Activated B cell treated with CpG ODN at 0.5 μM for 24 hours (primary cell): Measurements from ENCODE around the gene ARHGEF12. TPM values are rescaled to one million over a fixed set of nuclear protein-coding genes. Genes with fewer than 3 reads are reported as not detected.

Experiments used
- ATAC-seq: fragments of 200-7000 bp; cut with Tn5 transposase; one replicate; pipeline ENCODE4 v1.10.0; 2021; ENCODE audit warnings: low read depth, mild to moderate bottlenecking, moderate library complexity
- CTCF ChIA-PET: fragments of 350-600 bp; sonication (Branson Sonifier 250); formaldehyde crosslinking; loops from one replicate; lab custom pipeline; 2021; ENCODE audit warnings: antibody characterized with exemption; lab: Charles Lee
- POLR2A ChIA-PET: fragments of 350-600 bp; sonication (Branson Sonifier 250); formaldehyde crosslinking; loops from one replicate; lab custom pipeline; 2021; ENCODE audit warnings: antibody characterized with exemption; lab: Charles Lee
- DNase-seq: peaks from one replicate; pipeline ENCODE4 v3.0.0; 2022
- H3K27ac Mint-ChIP-seq: one replicate; pipeline ENCODE4 v1.8.0; 2020; ENCODE audit warnings: mixed read lengths
- H3K27me3 Mint-ChIP-seq: one replicate; pipeline ENCODE4 v1.8.0; 2021; ENCODE audit warnings: mixed read lengths
- H3K36me3 Mint-ChIP-seq: one replicate; pipeline ENCODE4 v1.8.0; 2021; ENCODE audit warnings: low read depth, mixed read lengths
- H3K4me1 Mint-ChIP-seq: one replicate; pipeline ENCODE4 v1.8.0; 2021; ENCODE audit warnings: mixed read lengths
- H3K4me3 Mint-ChIP-seq: one replicate; pipeline ENCODE4 v1.8.0; 2020; ENCODE audit warnings: mild to moderate bottlenecking, mixed read lengths
- H3K9me3 Mint-ChIP-seq: one replicate; pipeline ENCODE4 v1.8.0; 2020; ENCODE audit warnings: mixed read lengths
- intact Hi-C: fragments of 100-400 bp; cut with micrococcal nuclease; formaldehyde crosslinking; loops from one replicate; pipeline ENCODE4 v1.15.1; 2024
- total RNA-seq: library from RNA; stranded (reverse); gene quantifications from 2 replicates; pipeline ENCODE4 v1.2.3, GENCODE V29; 2022
- TF ChIP-seq, protein P1 (sequence below): fragments of 200-600 bp; IDR thresholded peaks from one replicate; pipeline ENCODE4 v1.8.0; 2022; ENCODE audit warnings: antibody characterized with exemption, mild to moderate bottlenecking

The ARHGEF12 gene, protein sequence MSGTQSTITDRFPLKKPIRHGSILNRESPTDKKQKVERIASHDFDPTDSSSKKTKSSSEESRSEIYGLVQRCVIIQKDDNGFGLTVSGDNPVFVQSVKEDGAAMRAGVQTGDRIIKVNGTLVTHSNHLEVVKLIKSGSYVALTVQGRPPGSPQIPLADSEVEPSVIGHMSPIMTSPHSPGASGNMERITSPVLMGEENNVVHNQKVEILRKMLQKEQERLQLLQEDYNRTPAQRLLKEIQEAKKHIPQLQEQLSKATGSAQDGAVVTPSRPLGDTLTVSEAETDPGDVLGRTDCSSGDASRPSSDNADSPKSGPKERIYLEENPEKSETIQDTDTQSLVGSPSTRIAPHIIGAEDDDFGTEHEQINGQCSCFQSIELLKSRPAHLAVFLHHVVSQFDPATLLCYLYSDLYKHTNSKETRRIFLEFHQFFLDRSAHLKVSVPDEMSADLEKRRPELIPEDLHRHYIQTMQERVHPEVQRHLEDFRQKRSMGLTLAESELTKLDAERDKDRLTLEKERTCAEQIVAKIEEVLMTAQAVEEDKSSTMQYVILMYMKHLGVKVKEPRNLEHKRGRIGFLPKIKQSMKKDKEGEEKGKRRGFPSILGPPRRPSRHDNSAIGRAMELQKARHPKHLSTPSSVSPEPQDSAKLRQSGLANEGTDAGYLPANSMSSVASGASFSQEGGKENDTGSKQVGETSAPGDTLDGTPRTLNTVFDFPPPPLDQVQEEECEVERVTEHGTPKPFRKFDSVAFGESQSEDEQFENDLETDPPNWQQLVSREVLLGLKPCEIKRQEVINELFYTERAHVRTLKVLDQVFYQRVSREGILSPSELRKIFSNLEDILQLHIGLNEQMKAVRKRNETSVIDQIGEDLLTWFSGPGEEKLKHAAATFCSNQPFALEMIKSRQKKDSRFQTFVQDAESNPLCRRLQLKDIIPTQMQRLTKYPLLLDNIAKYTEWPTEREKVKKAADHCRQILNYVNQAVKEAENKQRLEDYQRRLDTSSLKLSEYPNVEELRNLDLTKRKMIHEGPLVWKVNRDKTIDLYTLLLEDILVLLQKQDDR (N-terminal part only)
- 20.9 and 25.8 TPM in 2 replicates for total RNA-seq

DNA sequence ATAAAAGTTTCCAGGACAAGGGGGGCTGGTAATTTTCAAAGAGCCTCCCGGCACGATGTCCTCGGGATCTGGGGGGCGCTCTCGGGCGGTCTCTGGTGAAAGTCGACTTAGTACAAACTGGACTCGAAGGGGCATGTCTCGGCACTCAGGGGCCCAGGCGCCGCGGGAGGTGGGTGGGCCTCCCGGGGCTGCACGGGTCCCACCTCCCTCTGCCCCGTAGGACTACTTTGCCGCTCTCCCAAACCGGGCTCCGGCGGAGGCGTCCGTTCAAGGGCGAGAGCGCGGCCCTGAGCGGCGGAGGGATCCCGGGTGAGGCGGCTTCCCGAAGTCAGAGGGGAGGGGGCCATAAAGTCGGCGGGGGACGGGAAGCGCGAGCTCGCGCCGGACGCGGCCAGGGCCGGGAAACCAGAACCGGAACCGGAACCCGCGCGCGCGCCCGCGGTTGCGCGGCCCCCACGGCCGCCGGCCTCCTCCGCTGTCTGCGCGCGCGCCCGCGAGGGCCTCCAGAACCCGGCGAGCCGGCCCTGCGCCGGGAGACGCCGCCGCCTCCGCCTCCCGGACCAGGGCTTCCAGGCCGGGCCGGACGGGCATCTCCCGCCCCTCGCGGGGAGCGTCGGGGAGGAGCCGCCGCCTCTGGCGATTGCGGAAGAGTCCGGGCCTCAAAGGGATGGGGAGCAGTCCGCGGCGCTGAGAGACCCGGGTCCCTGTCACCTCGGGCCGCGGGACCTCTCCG, at the start of gene ARHGEF12:
Gene ARHGEF12 (plus strand): TSS at position 506 of the 733 bp plus-strand sequence. CDS start 831 bp downstream, outside the sequence.
- peaks cover 2% of the 10 kb centered on the region for H3K36me3 Mint-ChIP-seq
- TF ChIP-seq, protein P1, sequence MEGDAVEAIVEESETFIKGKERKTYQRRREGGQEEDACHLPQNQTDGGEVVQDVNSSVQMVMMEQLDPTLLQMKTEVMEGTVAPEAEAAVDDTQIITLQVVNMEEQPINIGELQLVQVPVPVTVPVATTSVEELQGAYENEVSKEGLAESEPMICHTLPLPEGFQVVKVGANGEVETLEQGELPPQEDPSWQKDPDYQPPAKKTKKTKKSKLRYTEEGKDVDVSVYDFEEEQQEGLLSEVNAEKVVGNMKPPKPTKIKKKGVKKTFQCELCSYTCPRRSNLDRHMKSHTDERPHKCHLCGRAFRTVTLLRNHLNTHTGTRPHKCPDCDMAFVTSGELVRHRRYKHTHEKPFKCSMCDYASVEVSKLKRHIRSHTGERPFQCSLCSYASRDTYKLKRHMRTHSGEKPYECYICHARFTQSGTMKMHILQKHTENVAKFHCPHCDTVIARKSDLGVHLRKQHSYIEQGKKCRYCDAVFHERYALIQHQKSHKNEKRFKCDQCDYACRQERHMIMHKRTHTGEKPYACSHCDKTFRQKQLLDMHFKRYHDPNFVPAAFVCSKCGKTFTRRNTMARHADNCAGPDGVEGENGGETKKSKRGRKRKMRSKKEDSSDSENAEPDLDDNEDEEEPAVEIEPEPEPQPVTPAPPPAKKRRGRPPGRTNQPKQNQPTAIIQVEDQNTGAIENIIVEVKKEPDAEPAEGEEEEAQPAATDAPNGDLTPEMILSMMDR: no peak
- POLR2A ChIA-PET: interaction anchor here (1.0 kb wide), 1 partner anchor 663 kb away, joined by 4 read pairs; no protein-coding TSS in a partner anchor
- H3K27me3 Mint-ChIP-seq: peaks cover 35% of the 10 kb centered on the region
- ATAC-seq: peak; percentile 68
- peaks cover 31% of the 10 kb centered on the region for H3K4me1 Mint-ChIP-seq
- H3K4me3 Mint-ChIP-seq: peak within 1 kb of the TSS; percentile 91
- peak; percentile 81 for DNase-seq
- peak within 1 kb of the TSS; percentile 74 for H3K27ac Mint-ChIP-seq
- intact Hi-C loops: loop anchor here (1.0 to 10.0 kb wide), 10 partner anchors 8 to 1256 kb away; partner anchors contain the start of genes SC5D and TBCEL
- CTCF ChIA-PET: interaction anchor here (0.9 to 3.9 kb wide), 2 partner anchors 9 to 349 kb away, joined by 3 to 42 read pairs; no protein-coding TSS in a partner anchor
- H3K9me3 Mint-ChIP-seq: peaks cover 1% of the 10 kb centered on the region

DNA sequence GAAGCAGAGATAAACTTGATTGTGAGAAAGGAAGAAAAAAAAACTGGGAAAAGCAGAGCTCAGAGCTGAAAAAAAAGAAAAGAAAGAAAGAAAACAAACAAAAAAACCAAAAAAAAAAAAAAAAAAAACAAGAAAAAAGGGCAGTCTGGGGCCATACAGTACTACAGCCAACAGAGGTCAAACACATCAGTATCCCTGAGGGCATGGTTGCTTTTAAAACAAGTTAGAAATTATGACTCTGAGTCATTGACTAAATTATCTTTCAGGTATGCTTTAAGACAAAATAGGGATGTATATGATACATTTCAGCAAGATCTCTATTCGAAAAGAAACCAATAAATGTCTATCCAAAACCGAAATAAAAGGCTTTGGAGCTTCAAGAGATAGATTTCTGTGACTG, 48.2 kb upstream of the ARHGEF12 start:
- Mint-ChIP-seq H3K27me3 (peaks cover 21% of the 10 kb centered on the region), H3K36me3 (no peaks in the 10 kb centered on the region), H3K4me1 (no peaks in the 10 kb centered on the region), H3K9me3 (no peaks in the 10 kb centered on the region), H3K27ac (no peak overlapping the region), H3K4me3 (no peak overlapping the region)
- intact Hi-C loops: no loop called here
- TF ChIP-seq, protein P1: no peak
- DNase-seq: no peak
- ATAC-seq: no peak
- ChIA-PET CTCF (interaction anchor here (2.1 kb wide), 1 partner anchor 15 kb away, joined by 6 read pairs; no protein-coding TSS in a partner anchor), POLR2A (no interaction called here)

DNA sequence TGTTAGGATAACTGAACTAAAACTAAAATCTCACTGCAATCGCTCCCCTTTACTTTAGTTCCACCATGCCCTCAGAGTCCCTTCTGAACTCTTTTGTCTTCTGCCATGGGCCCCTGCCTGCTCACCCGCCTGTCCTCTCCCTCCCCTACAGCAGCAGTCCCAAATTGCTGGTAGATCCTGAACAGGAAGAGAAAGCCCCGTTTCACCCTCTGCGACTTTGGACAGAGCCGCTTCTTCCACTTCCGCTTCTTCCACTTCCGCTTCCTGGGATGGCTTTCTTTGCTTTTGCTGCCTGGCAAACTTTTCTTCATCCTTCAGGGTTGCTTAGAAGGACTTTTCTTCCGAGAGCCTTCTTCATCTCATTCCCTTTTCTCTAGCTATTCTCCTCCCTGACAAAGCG, 46.8 kb upstream of the ARHGEF12 start:
- POLR2A ChIA-PET: interaction anchor here (0.6 kb wide), 1 partner anchor 53 kb away, joined by 3 read pairs; no protein-coding TSS in a partner anchor
- no peak overlapping the region for H3K27ac Mint-ChIP-seq
- no peak for DNase-seq
- no peaks in the 10 kb centered on the region for H3K36me3 Mint-ChIP-seq
- peaks cover 34% of the 10 kb centered on the region for H3K27me3 Mint-ChIP-seq
- no peaks in the 10 kb centered on the region for H3K4me1 Mint-ChIP-seq
- no peak for ATAC-seq
- CTCF ChIA-PET: no interaction called here
- no peak overlapping the region for H3K4me3 Mint-ChIP-seq
- H3K9me3 Mint-ChIP-seq: no peaks in the 10 kb centered on the region
- intact Hi-C loops: no loop called here
- TF ChIP-seq, protein P1: no peak

DNA sequence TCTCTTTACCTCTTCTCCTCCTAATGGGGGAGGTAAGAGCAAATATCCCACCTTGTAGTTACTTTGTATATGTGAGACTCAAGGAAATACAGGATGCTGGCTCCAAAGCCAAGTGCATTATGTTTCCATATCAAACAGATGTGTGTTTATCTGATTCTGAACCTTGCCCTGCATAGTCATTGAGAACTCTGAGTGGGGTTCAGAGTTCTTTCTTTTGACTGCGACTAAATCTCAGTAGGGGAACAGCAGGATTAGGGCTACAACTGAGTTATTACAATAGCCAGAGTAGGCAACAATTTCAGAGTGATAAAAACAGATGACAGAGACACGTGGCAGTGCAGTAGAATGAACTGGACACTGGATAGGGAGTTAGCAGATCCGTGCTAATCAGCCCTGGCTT, 45.3 kb upstream of the ARHGEF12 start:
- ATAC-seq (no peak), DNase-seq (no peak)
- no peaks in the 10 kb centered on the region for H3K4me1 Mint-ChIP-seq
- no peak overlapping the region for H3K4me3 Mint-ChIP-seq
- ChIA-PET CTCF (no interaction called here), POLR2A (no interaction called here)
- H3K27me3 Mint-ChIP-seq: peaks cover 38% of the 10 kb centered on the region
- H3K27ac Mint-ChIP-seq: no peak overlapping the region
- TF ChIP-seq, protein P1: no peak
- intact Hi-C loops: no loop called here
- no peaks in the 10 kb centered on the region for H3K9me3 Mint-ChIP-seq
- no peaks in the 10 kb centered on the region for H3K36me3 Mint-ChIP-seq
